Mesendoderm (in vitro differentiated cells): ENCODE data around the gene ATRIP.
"Not testable (repeated sequence)": the region's sequence is repeated elsewhere in the genome, so short reads cannot be mapped to it uniquely, and the experiment has no call there.

ENCODE experiments used
- DNase-seq: peaks from one replicate; pipeline ENCODE4 v3.0.0; 2013
- H2AK5ac ChIP-seq: 2 replicates; pipeline ENCODE4 v1.6.1; 2013; ENCODE audit warnings: low read length, inconsistent platforms
- H2BK120ac ChIP-seq: 2 replicates; pipeline ENCODE4 v1.6.1; 2013; ENCODE audit warnings: low read depth, mild to moderate bottlenecking, low read length, moderate library complexity, mixed read lengths
- H2BK15ac ChIP-seq: replicated peaks from 2 replicates; pipeline ENCODE4 v1.6.1; 2013; ENCODE audit warnings: low read depth, mild to moderate bottlenecking, moderate library complexity
- H2BK5ac ChIP-seq: 2 replicates; pipeline ENCODE4 v1.6.1; 2013; ENCODE audit warnings: low read length, inconsistent platforms
- H3K18ac ChIP-seq: 2 replicates; pipeline ENCODE4 v1.6.1; 2013; ENCODE audit warnings: mild to moderate bottlenecking, low read length, mixed read lengths
- H3K23ac ChIP-seq: one replicate; pipeline ENCODE4 v1.6.1; 2013; ENCODE audit warnings: low read length
- H3K27ac ChIP-seq: 2 replicates; pipeline ENCODE4 v1.5.1; 2013; ENCODE audit warnings: low read depth, mild to moderate bottlenecking, inconsistent platforms, low read length, moderate library complexity
- H3K27me3 ChIP-seq: 2 replicates; pipeline ENCODE4 v1.6.1; 2013; ENCODE audit warnings: low read length, control low read depth, mild to moderate bottlenecking, inconsistent platforms; ENCODE audit not compliant: insufficient read depth, poor library complexity
- H3K36me3 ChIP-seq: 2 replicates; pipeline ENCODE4 v1.6.1; 2013; ENCODE audit warnings: low read length, inconsistent platforms; ENCODE audit not compliant: control insufficient read depth, insufficient read depth
- H3K4ac ChIP-seq: one replicate; pipeline ENCODE4 v1.6.1; 2013; ENCODE audit warnings: low read depth, mild to moderate bottlenecking, low read length, moderate library complexity
- H3K4me1 ChIP-seq: 2 replicates; pipeline ENCODE4 v1.6.1; 2013; ENCODE audit warnings: low read depth, low read length, inconsistent platforms; ENCODE audit not compliant: control insufficient read depth
- H3K4me2 ChIP-seq: 2 replicates; pipeline ENCODE4 v1.6.1; 2013; ENCODE audit warnings: low read length
- H3K4me3 ChIP-seq: 2 replicates; pipeline ENCODE4 v1.5.1; 2013; ENCODE audit warnings: mild to moderate bottlenecking, low read length
- H3K56ac ChIP-seq: one replicate; pipeline ENCODE4 v1.6.1; 2013; ENCODE audit warnings: low read length
- H3K79me1 ChIP-seq: 2 replicates; pipeline ENCODE4 v1.6.1; 2013; ENCODE audit warnings: low read length, inconsistent platforms
- H3K79me2 ChIP-seq: 2 replicates; pipeline ENCODE4 v1.6.1; 2013; ENCODE audit warnings: mild to moderate bottlenecking, low read length; ENCODE audit not compliant: control insufficient read depth, insufficient read depth
- H3K9ac ChIP-seq: 2 replicates; pipeline ENCODE4 v1.6.1; 2013; ENCODE audit warnings: low read length, inconsistent platforms
- H4K5ac ChIP-seq: one replicate; pipeline ENCODE4 v1.6.1; 2013; ENCODE audit warnings: low read length
- H4K8ac ChIP-seq: one replicate; pipeline ENCODE4 v1.6.1; 2013; ENCODE audit warnings: low read depth, mild to moderate bottlenecking, control low read depth, low read length, moderate library complexity
- WGBS: extraction: QIAGEN DNeasy Blood & Tissue Kit; methylation state at CpG from one replicate; pipeline ENCODE4 v1.1.7; 2013; ENCODE audit warnings: low lambda C conversion rate, missing lambda C conversion rate; ENCODE audit not compliant: insufficient coverage; ENCODE audit errors: extremely low coverage; 5-methylcytosine and 5-hydroxymethylcytosine counted together

Gene ATRIP

DNA sequence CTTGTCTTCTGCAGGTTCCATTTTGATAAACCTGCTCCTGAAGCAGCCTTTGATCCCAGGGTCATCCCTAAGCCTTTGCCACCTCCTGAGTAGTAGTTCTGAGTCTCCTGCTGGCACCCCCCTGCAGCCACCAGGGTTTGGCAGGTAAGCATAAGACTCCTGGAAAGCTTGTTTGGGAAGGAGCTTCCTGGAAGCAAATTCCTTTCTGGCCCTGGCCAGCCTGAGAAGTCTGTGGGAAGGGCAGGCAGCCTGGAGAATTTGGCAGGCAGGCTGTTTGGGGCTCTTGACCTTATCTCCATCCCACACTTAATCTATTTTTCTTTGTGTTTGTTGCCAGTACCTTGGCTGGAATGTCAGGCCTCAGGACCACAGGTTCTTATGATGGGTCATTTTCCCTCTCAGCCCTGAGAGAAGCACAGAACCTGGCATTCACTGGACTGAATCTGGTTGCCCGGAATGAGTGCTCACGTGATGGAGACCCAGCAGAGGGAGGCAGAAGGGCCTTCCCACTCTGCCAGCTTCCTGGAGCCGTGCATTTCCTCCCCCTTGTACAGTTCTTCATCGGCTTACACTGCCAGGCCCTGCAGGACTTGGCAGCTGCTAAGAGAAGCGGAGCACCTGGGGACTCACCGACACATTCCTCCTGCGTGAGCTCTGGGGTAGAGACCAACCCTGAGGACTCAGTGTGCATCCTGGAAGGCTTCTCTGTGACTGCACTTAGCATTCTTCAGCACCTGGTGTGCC lies 13.4 kb downstream of the ATRIP start:
- no peak overlapping the region for H3K4ac ChIP-seq
- no CpG with 5 or more reads among the region's 7 CpGs for WGBS
- H3K27ac ChIP-seq: no peak overlapping the region
- H3K36me3 ChIP-seq: peaks cover 12% of the 10 kb centered on the region
- H2AK5ac ChIP-seq: no peak overlapping the region
- H3K79me1 ChIP-seq: no peaks in the 10 kb centered on the region
- H2BK5ac ChIP-seq: no peak overlapping the region
- H2BK120ac ChIP-seq: no peak overlapping the region
- no peak overlapping the region for H3K4me2 ChIP-seq
- no peak overlapping the region for H3K56ac ChIP-seq
- H2BK15ac ChIP-seq: no peak overlapping the region
- no peak overlapping the region for H3K18ac ChIP-seq
- no peak overlapping the region for H3K9ac ChIP-seq
- H3K4me3 ChIP-seq: no peak overlapping the region
- H3K79me2 ChIP-seq: no peaks in the 10 kb centered on the region
- H3K23ac ChIP-seq: no peak overlapping the region
- no peak overlapping the region for H4K5ac ChIP-seq
- H3K4me1 ChIP-seq: no peaks in the 10 kb centered on the region
- no peaks in the 10 kb centered on the region for H3K27me3 ChIP-seq
- DNase-seq: no peak
- H4K8ac ChIP-seq: no peak overlapping the region

DNA sequence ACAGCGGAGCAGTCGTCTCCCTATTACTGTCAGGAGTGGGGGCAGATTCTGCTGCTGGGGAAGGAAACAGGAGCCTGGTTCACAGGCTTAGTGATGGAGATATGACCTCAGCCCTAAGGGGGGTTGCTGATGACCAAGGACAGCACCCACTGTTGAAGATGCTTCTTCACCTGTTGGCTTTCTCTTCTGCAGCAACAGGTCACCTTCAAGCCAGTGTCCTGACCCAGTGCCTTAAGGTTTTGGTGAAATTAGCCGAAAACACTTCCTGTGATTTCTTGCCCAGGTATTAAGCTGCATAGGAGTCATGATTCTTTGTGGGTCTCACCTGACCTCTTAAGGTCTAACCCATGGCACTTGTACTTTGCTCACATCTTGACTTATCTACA lies 14.0 kb downstream of the ATRIP start:
- Histone ChIP-seq H3K4me1 (no peaks in the 10 kb centered on the region), H2BK5ac (no peak overlapping the region), H4K5ac (no peak overlapping the region), H3K36me3 (peaks cover 10% of the 10 kb centered on the region), H3K4me2 (no peak overlapping the region), H3K27ac (no peak overlapping the region), H3K79me1 (no peaks in the 10 kb centered on the region), H2AK5ac (no peak overlapping the region), H4K8ac (no peak overlapping the region), H3K9ac (no peak overlapping the region), H3K56ac (no peak overlapping the region), H2BK120ac (no peak overlapping the region), H3K79me2 (no peaks in the 10 kb centered on the region), H3K23ac (no peak overlapping the region), H3K4me3 (no peak overlapping the region), H3K4ac (no peak overlapping the region), H3K18ac (no peak overlapping the region), H2BK15ac (no peak overlapping the region), H3K27me3 (no peaks in the 10 kb centered on the region)
- WGBS: no CpG with 5 or more reads among the region's 3 CpGs
- no peak for DNase-seq

DNA sequence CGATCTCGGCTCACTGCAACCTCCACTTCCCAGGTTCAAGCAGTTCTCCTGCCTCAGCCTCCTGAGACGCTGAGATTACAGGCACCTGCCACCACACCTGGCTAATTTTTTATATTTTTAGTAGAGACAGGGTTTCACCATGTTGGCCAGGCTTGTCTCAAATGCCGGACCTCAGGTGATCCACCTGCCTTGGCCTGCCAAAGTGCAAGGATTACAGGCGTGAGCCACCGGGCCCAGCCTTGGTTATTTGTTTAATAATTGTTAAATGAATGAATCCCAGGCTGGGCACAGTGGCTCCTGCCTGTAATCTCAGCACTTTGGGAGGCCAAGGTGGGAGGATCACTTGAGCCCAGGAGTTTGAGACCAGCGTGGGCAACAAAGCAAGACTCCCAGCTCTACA lies 15.2 kb downstream of the ATRIP start:
- not testable (repeated sequence) for H3K9ac ChIP-seq, H2AK5ac ChIP-seq, H3K4me2 ChIP-seq, H3K27me3 ChIP-seq, H3K18ac ChIP-seq, H3K4me3 ChIP-seq, H2BK5ac ChIP-seq, H4K8ac ChIP-seq, H4K5ac ChIP-seq, H3K23ac ChIP-seq, H2BK120ac ChIP-seq, H3K4me1 ChIP-seq, DNase-seq, H3K79me1 ChIP-seq, H2BK15ac ChIP-seq, H3K4ac ChIP-seq, H3K27ac ChIP-seq, H3K79me2 ChIP-seq, H3K56ac ChIP-seq
- H3K36me3 ChIP-seq: peaks cover 10% of the 10 kb centered on the region
- no CpG with 5 or more reads among the region's 7 CpGs for WGBS

DNA sequence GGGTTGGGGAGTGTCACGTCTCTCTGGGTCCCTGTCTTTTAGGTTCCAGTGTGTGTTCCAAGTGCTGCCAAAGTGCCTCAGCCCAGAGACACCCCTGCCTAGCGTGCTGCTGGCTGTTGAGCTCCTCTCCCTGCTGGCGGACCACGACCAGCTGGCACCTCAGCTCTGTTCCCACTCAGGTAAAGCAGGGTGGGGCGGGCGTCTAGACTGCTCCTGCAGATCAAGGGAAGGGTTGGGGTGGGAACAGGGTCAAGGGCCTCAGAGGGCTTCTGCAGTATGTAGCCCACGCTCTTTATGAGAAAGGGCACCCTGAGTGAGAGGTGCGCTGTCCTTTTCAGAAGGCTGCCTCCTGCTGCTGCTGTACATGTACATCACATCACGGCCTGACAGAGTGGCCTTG lies 17.2 kb downstream of the ATRIP start:
- Histone ChIP-seq H3K4me1 (peaks cover 2% of the 10 kb centered on the region), H2BK5ac (no peak overlapping the region), H2AK5ac (no peak overlapping the region), H3K79me2 (no peaks in the 10 kb centered on the region), H3K23ac (no peak overlapping the region), H3K27ac (no peak overlapping the region), H3K56ac (no peak overlapping the region), H3K36me3 (peaks cover 7% of the 10 kb centered on the region), H2BK120ac (no peak overlapping the region), H4K8ac (no peak overlapping the region), H3K18ac (no peak overlapping the region), H3K9ac (no peak overlapping the region), H3K4ac (no peak overlapping the region), H4K5ac (no peak overlapping the region), H3K4me3 (no peak overlapping the region), H3K79me1 (no peaks in the 10 kb centered on the region), H3K27me3 (no peaks in the 10 kb centered on the region), H3K4me2 (no peak overlapping the region), H2BK15ac (no peak overlapping the region)
- DNase-seq: no peak
- no CpG with 5 or more reads among the region's 9 CpGs for WGBS

DNA sequence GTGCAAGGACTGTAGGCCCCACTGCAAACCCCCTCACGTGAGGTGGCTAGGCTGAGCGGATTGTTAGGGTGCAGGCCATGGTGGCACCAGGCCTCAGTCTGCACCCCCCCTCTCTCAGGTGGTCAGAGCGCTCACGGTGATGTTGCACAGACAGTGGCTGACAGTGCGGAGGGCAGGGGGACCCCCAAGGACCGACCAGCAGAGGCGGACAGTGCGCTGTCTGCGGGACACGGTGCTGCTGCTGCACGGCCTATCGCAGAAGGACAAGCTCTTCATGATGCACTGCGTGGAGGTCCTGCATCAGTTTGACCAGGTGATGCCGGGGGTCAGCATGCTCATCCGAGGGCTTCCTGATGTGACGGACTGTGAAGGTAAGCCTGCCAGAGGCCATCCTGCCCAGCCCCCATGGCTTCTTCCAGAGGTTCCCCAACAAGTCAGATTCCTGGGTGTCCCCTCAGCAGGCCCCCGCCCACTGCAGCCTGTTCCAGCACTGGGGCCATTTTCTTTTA lies 18.2 kb downstream of the ATRIP start:
- H3K9ac ChIP-seq: no peak overlapping the region
- peaks cover 4% of the 10 kb centered on the region for H3K36me3 ChIP-seq
- H3K56ac ChIP-seq: no peak overlapping the region
- H3K79me2 ChIP-seq: peaks cover 1% of the 10 kb centered on the region
- H3K4me1 ChIP-seq: peaks cover 2% of the 10 kb centered on the region
- H3K18ac ChIP-seq: no peak overlapping the region
- peaks cover 5% of the 10 kb centered on the region for H3K79me1 ChIP-seq
- no peak overlapping the region for H3K27ac ChIP-seq
- no peak overlapping the region for H3K4me3 ChIP-seq
- H3K27me3 ChIP-seq: no peaks in the 10 kb centered on the region
- H4K8ac ChIP-seq: no peak overlapping the region
- H3K4ac ChIP-seq: no peak overlapping the region
- WGBS: no CpG with 5 or more reads among the region's 17 CpGs
- no peak overlapping the region for H3K4me2 ChIP-seq
- H2AK5ac ChIP-seq: no peak overlapping the region
- H3K23ac ChIP-seq: no peak overlapping the region
- no peak overlapping the region for H2BK15ac ChIP-seq
- H2BK5ac ChIP-seq: no peak overlapping the region
- no peak overlapping the region for H2BK120ac ChIP-seq
- DNase-seq: no peak
- H4K5ac ChIP-seq: no peak overlapping the region

DNA sequence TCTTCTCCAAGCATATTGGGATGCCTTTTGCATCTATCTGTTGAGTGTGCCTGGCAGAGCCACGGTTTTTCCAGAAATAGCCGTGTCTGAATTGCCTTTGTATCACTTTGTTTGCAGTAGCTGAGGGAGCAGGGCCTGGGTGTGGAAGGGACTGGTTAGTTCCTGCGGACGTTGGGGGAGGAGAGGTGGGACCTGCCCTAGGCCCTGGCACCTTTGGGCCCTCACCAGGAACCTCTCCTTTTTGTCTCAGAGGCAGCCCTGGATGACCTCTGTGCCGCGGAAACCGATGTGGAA lies 18.6 kb downstream of the ATRIP start:
- Histone ChIP-seq H3K79me2 (peaks cover 1% of the 10 kb centered on the region), H3K36me3 (peaks cover under 1% of the 10 kb centered on the region), H2BK15ac (no peak overlapping the region), H3K27me3 (no peaks in the 10 kb centered on the region), H3K56ac (no peak overlapping the region), H4K5ac (no peak overlapping the region), H3K9ac (peak overlapping the region; percentile 35), H3K79me1 (peaks cover 8% of the 10 kb centered on the region), H2BK5ac (no peak overlapping the region), H2BK120ac (no peak overlapping the region), H3K4ac (no peak overlapping the region), H3K23ac (no peak overlapping the region), H3K4me2 (no peak overlapping the region), H3K4me3 (no peak overlapping the region), H4K8ac (no peak overlapping the region), H3K18ac (no peak overlapping the region), H3K27ac (no peak overlapping the region), H2AK5ac (no peak overlapping the region), H3K4me1 (peaks cover 2% of the 10 kb centered on the region)
- WGBS: no CpG with 5 or more reads among the region's 7 CpGs
- DNase-seq: no peak
